K562 (cell line): ENCODE results near the gene EFNA1. TPM values are rescaled to one million over a fixed set of nuclear protein-coding genes. Genes with fewer than 3 reads are reported as not detected.
A peak's percentile ranks its signal among the peaks of the same experiment; 100 is the strongest.

Source experiments
- BACH1 ChIP-seq: fragments of 200-800 bp; sonication (Bioruptor generic); IDR thresholded peaks from 2 replicates; pipeline ENCODE4 v1.6.1; 2016; ENCODE audit warnings: missing genetic modification characterization, missing compliant biosample characterization
- FOXA1 ChIP-seq: fragments of 450-650 bp; IDR thresholded peaks from 2 replicates; pipeline ENCODE4 v1.6.1; 2016; ENCODE audit warnings: mild to moderate bottlenecking, borderline replicate concordance
- KHSRP ChIP-seq: fragments of 450-650 bp; IDR thresholded peaks from 2 replicates; pipeline ENCODE4 v1.6.1; 2017
- MED1 ChIP-seq: sonication (generic); formaldehyde crosslinking; IDR thresholded peaks from 2 replicates; pipeline ENCODE4 v1.8.1; 2023; ENCODE audit warnings: missing genetic modification reagents, borderline replicate concordance
- MTA3 ChIP-seq: fragments of 450-650 bp; formaldehyde crosslinking; IDR thresholded peaks from 2 replicates; pipeline ENCODE4 v1.6.1; 2017; ENCODE audit warnings: mild to moderate bottlenecking, borderline replicate concordance
- PPARD ChIP-seq: fragments of 250-450 bp; sonication (Bioruptor Pico); IDR thresholded peaks from 2 replicates; pipeline ENCODE4 v1.8.0; 2022; ENCODE audit warnings: inconsistent platforms, mild to moderate bottlenecking, moderate library complexity
- RBM25 ChIP-seq: fragments of 200-400 bp; formaldehyde crosslinking; IDR thresholded peaks from 2 replicates; pipeline ENCODE4 v1.6.1; 2018; ENCODE audit warnings: low read length, low read depth, moderate library complexity; ENCODE audit not compliant: severe bottlenecking
- SMAD3 ChIP-seq: fragments of 450-650 bp; formaldehyde crosslinking; conservative IDR thresholded peaks from 2 replicates; pipeline ENCODE4 v1.4.0; 2020; ENCODE audit warnings: mild to moderate bottlenecking
- SREBF2 ChIP-seq: sonication (generic); formaldehyde crosslinking; IDR thresholded peaks from 2 replicates; pipeline ENCODE4 v1.4.0; 2020; ENCODE audit warnings: mild to moderate bottlenecking, missing genetic modification reagents
- ZNF184 ChIP-seq: sonication (generic); formaldehyde crosslinking; IDR thresholded peaks from 2 replicates; pipeline ENCODE4 v1.5.0; 2020; ENCODE audit warnings: missing genetic modification reagents
- ZNF232 ChIP-seq: sonication (generic); formaldehyde crosslinking; IDR thresholded peaks from 2 replicates; pipeline ENCODE4 v1.8.0; 2022; ENCODE audit warnings: mild to moderate bottlenecking, missing genetic modification reagents
- ZNF445 ChIP-seq: fragments of 250-450 bp; sonication (Bioruptor Pico); IDR thresholded peaks from 2 replicates; pipeline ENCODE4 v1.4.0; 2020; ENCODE audit warnings: low read depth, mild to moderate bottlenecking, moderate library complexity
- polyA plus RNA-seq, 8 experiments: library from polyadenylated mRNA; depleted of rRNA in 4 of 8; stranded (reverse) in 5 of 8; unstranded in 3 of 8; fragments of >200 nt; fragmentation: Nextera tagmentation in 2 of 8; fragmentation: Illumina TruSeq in 1 of 8; extraction: Ambion mirVana in 2 of 8; extraction: Trizol in 1 of 8; gene quantifications; 2 replicates each; pipeline versions ENCODE4 v1.2.1 to v1.2.3, GENCODE V29; 2011 to 2014; ENCODE audit warnings: inconsistent platforms in 1 of 8, missing spikeins in 1 of 8
- total RNA-seq, 7 experiments: library from RNA; depleted of rRNA in 6 of 7; stranded (reverse); fragments of >200 nt in 6 of 7; fragmentation: Illumina TruSeq in 2 of 7; extraction: Trizol in 2 of 7; gene quantifications; 2 replicates each; pipeline versions ENCODE4 v1.2.1 to v1.2.3, GENCODE V29; 2011 to 2021; ENCODE audit warnings: low replicate concordance in 1 of 7
- TF ChIP-seq, protein P1 (sequence below): sonication (generic); formaldehyde crosslinking; IDR thresholded peaks from 2 replicates; pipeline ENCODE4 v1.8.0; 2022; ENCODE audit warnings: mild to moderate bottlenecking, missing genetic modification reagents
- TF ChIP-seq, protein P2 (sequence below): fragments of 450-650 bp; IDR thresholded peaks from 2 replicates; pipeline ENCODE4 v1.6.1; 2016; ENCODE audit warnings: mild to moderate bottlenecking, moderate library complexity

Gene EFNA1
- total and polyA plus RNA-seq, 9 of the 15 experiments (the other 6 are each of a cell fraction or from before 2014, with no cell fraction given): 2.1 to 9.3 (median 3.0) TPM

DNA sequence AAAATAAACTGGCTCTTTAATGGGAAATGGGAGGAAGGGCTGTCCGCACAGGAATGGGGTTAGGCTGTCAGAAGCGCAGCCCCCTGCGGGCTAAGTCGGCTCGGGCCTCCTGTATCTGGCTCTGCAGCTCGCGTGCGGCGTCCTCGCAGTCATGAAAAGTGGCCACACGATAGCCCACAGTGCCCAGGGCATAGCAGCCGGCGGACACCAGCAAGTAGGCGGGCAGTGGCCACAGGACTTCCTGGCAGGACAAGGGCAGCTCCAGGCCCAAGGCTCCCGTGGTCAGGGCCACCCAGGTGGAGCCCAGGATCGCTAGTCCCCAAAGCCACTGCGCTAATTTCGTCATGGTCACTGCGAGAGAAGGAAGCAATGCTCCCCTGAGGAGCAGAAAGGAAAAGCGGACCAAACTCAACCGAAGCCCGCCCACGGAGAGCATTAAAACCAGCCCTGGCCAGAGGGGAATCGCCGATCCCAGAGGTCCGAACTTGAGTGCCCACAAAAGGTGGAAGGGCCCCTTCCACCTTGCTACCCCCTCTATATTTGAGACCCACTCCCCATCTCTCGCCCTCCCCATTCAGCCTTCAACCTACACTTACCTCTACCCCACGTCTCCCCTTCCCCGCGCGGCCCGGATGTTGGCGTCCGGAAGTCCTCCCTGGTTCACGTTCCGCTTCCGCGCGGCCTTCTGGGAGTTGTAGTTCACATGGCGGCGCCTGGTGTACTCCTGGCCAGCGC lies 12.4 kb downstream of the EFNA1 start, which contains the start of gene DPM3 (continued):
- TF ChIP-seq, protein P1, sequence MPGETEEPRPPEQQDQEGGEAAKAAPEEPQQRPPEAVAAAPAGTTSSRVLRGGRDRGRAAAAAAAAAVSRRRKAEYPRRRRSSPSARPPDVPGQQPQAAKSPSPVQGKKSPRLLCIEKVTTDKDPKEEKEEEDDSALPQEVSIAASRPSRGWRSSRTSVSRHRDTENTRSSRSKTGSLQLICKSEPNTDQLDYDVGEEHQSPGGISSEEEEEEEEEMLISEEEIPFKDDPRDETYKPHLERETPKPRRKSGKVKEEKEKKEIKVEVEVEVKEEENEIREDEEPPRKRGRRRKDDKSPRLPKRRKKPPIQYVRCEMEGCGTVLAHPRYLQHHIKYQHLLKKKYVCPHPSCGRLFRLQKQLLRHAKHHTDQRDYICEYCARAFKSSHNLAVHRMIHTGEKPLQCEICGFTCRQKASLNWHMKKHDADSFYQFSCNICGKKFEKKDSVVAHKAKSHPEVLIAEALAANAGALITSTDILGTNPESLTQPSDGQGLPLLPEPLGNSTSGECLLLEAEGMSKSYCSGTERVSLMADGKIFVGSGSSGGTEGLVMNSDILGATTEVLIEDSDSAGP (CRISPR knock-in tag): no peak
- no peak; the same call in 1 of the 2 replicates for TF ChIP-seq MTA3
- no peak for TF ChIP-seq MED1 (CRISPR knock-in tag)
- TF ChIP-seq PPARD (CRISPR knock-in tag): no peak
- no peak for TF ChIP-seq FOXA1
- TF ChIP-seq ZNF445 (CRISPR knock-in tag): no peak
- no peak for TF ChIP-seq RBM25
- TF ChIP-seq ZNF184: no peak
- TF ChIP-seq SREBF2 (CRISPR knock-in tag): no peak
- no peak for TF ChIP-seq ZNF232 (CRISPR knock-in tag)
- TF ChIP-seq KHSRP: no peak
- 0 out of 2 replicates have a peak, but pooled peaks have one; percentile 47 for TF ChIP-seq SMAD3
- TF ChIP-seq BACH1 (tag): no peak
- TF ChIP-seq, protein P2, sequence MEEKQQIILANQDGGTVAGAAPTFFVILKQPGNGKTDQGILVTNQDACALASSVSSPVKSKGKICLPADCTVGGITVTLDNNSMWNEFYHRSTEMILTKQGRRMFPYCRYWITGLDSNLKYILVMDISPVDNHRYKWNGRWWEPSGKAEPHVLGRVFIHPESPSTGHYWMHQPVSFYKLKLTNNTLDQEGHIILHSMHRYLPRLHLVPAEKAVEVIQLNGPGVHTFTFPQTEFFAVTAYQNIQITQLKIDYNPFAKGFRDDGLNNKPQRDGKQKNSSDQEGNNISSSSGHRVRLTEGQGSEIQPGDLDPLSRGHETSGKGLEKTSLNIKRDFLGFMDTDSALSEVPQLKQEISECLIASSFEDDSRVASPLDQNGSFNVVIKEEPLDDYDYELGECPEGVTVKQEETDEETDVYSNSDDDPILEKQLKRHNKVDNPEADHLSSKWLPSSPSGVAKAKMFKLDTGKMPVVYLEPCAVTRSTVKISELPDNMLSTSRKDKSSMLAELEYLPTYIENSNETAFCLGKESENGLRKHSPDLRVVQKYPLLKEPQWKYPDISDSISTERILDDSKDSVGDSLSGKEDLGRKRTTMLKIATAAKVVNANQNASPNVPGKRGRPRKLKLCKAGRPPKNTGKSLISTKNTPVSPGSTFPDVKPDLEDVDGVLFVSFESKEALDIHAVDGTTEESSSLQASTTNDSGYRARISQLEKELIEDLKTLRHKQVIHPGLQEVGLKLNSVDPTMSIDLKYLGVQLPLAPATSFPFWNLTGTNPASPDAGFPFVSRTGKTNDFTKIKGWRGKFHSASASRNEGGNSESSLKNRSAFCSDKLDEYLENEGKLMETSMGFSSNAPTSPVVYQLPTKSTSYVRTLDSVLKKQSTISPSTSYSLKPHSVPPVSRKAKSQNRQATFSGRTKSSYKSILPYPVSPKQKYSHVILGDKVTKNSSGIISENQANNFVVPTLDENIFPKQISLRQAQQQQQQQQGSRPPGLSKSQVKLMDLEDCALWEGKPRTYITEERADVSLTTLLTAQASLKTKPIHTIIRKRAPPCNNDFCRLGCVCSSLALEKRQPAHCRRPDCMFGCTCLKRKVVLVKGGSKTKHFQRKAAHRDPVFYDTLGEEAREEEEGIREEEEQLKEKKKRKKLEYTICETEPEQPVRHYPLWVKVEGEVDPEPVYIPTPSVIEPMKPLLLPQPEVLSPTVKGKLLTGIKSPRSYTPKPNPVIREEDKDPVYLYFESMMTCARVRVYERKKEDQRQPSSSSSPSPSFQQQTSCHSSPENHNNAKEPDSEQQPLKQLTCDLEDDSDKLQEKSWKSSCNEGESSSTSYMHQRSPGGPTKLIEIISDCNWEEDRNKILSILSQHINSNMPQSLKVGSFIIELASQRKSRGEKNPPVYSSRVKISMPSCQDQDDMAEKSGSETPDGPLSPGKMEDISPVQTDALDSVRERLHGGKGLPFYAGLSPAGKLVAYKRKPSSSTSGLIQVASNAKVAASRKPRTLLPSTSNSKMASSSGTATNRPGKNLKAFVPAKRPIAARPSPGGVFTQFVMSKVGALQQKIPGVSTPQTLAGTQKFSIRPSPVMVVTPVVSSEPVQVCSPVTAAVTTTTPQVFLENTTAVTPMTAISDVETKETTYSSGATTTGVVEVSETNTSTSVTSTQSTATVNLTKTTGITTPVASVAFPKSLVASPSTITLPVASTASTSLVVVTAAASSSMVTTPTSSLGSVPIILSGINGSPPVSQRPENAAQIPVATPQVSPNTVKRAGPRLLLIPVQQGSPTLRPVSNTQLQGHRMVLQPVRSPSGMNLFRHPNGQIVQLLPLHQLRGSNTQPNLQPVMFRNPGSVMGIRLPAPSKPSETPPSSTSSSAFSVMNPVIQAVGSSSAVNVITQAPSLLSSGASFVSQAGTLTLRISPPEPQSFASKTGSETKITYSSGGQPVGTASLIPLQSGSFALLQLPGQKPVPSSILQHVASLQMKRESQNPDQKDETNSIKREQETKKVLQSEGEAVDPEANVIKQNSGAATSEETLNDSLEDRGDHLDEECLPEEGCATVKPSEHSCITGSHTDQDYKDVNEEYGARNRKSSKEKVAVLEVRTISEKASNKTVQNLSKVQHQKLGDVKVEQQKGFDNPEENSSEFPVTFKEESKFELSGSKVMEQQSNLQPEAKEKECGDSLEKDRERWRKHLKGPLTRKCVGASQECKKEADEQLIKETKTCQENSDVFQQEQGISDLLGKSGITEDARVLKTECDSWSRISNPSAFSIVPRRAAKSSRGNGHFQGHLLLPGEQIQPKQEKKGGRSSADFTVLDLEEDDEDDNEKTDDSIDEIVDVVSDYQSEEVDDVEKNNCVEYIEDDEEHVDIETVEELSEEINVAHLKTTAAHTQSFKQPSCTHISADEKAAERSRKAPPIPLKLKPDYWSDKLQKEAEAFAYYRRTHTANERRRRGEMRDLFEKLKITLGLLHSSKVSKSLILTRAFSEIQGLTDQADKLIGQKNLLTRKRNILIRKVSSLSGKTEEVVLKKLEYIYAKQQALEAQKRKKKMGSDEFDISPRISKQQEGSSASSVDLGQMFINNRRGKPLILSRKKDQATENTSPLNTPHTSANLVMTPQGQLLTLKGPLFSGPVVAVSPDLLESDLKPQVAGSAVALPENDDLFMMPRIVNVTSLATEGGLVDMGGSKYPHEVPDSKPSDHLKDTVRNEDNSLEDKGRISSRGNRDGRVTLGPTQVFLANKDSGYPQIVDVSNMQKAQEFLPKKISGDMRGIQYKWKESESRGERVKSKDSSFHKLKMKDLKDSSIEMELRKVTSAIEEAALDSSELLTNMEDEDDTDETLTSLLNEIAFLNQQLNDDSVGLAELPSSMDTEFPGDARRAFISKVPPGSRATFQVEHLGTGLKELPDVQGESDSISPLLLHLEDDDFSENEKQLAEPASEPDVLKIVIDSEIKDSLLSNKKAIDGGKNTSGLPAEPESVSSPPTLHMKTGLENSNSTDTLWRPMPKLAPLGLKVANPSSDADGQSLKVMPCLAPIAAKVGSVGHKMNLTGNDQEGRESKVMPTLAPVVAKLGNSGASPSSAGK: peak; percentile 77
